Sigmoid colon (tissue), 7 donors: ENCODE measurements around the gene SETBP1. TPM values are rescaled to one million over a fixed set of nuclear protein-coding genes. Genes with fewer than 3 reads are reported as not detected.

Experiments
- DNase-seq: peaks from one replicate; pipeline ENCODE4 v3.0.0-alpha.2; 2019
- H3K27ac ChIP-seq, 4 donors: fragments of 200-600 bp; sonication (generic); one replicate each; pipeline ENCODE4 v1.5.1; 2016 to 2019; ENCODE audit warnings: mild to moderate bottlenecking in 1 of 4
- H3K27me3 ChIP-seq, 3 donors: fragments of 200-600 bp; sonication (generic); one replicate each; pipeline ENCODE4 v1.5.1; 2019; ENCODE audit warnings: mild to moderate bottlenecking in 1 of 3
- H3K36me3 ChIP-seq, 4 donors: fragments of 200-600 bp; sonication (generic); one replicate each; pipeline ENCODE4 v1.5.1; 2016 to 2019
- H3K4me1 ChIP-seq, 4 donors: fragments of 200-600 bp; sonication (generic); one replicate each; pipeline ENCODE4 v1.5.1; 2017 to 2019
- H3K4me3 ChIP-seq, 4 donors: fragments of 200-600 bp; sonication (generic); one replicate each; pipeline ENCODE4 v1.5.1; 2017 to 2019; ENCODE audit warnings: mild to moderate bottlenecking in 2 of 4, moderate library complexity in 1 of 4
- H3K9me3 ChIP-seq, 4 donors: fragments of 200-600 bp in 3 of 4; sonication (generic) in 3 of 4; one replicate each; pipeline versions ENCODE4 v1.5.1 to v1.6.1; 2013 to 2019
- CTCF ChIP-seq, 4 experiments: fragments of 450-650 bp in 3 of 4; fragments of 200-600 bp in 1 of 4; IDR thresholded peaks; one replicate each; pipeline ENCODE4 v1.5.1; 2016 to 2019; ENCODE audit warnings: antibody characterized with exemption in 4 of 4, mild to moderate bottlenecking in 3 of 4, moderate library complexity in 2 of 4
- EP300 ChIP-seq, 4 donors: sonication (generic); formaldehyde crosslinking; IDR thresholded peaks; one replicate each; pipeline ENCODE4 v1.6.1; 2017; ENCODE audit warnings: antibody characterized with exemption in 4 of 4
- POLR2A ChIP-seq, 2 donors: fragments of 450-650 bp; IDR thresholded peaks; one replicate each; pipeline ENCODE4 v1.6.1; 2016; ENCODE audit warnings: antibody characterized with exemption in 2 of 2, mild to moderate bottlenecking in 2 of 2, moderate library complexity in 2 of 2
- POLR2AphosphoS5 ChIP-seq, 4 donors: sonication (generic); formaldehyde crosslinking; IDR thresholded peaks; one replicate each; pipeline ENCODE4 v1.6.1; 2017; ENCODE audit warnings: antibody characterized with exemption in 4 of 4
- WGBS, 2 donors: extraction: QIAGEN DNeasy Blood & Tissue Kit; methylation state at CpG; one replicate each; pipeline ENCODE4 v1.1.7; 2013; 5-methylcytosine and 5-hydroxymethylcytosine counted together
- intact Hi-C: fragments of 100-400 bp; cut with DNase I; formaldehyde crosslinking; loops from one replicate; pipeline ENCODE4 v1.15.1; 2023
- polyA plus RNA-seq, 3 donors: library from polyadenylated mRNA; stranded (reverse); fragments of 200-250 nt; gene quantifications; one replicate each; pipeline ENCODE4 v1.2.3, GENCODE V29; 2013
- total RNA-seq, 4 donors: library from RNA; depleted of rRNA; stranded (reverse); fragments of >200 nt; gene quantifications; one replicate each; pipeline ENCODE4 v1.1.0, GENCODE V29; 2016
- donor health status: healthy with polysubstance abuse.
- donor health status: Bipolar disorder and iron deficiency.
- donor health status: healthy.

The SETBP1 gene
- total and polyA plus RNA-seq, 7 donors, result 0.69 to 100 (median 67.9) TPM

DNA sequence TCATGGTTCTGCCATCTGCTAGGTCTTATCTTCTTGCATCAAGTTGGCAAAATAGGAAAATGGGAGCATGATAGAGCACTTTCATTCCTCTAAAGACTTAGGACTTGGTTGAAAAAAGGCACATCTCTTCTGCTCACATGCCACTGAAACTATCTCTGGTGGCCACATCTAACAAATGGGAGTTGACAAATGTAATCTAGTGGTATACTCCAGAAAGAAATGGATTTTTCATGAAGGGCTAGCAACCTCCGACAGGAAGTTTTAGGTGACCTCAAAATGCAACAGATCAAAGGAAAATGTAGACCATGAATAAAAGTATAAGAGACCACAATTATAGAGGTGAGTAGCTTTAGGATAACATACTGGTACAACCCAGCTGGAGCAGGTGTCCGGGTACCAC, 224.1 kb downstream of the SETBP1 start:
- H3K9me3 ChIP-seq, result no peaks in the 10 kb centered on the region
- H3K4me3 ChIP-seq, result no peak overlapping the region
- no peaks in the 10 kb centered on the region for H3K36me3 ChIP-seq
- H3K27ac ChIP-seq, result no peak overlapping the region
- 85 to 92% methylated on average over 2 of the region's 2 CpGs for WGBS, 2 donors
- TF ChIP-seq POLR2A (IDR thresholded peaks at IDR 0.05) (no peak), CTCF (IDR thresholded peaks at IDR 0.05) (no peak), POLR2AphosphoS5 (IDR thresholded peaks at IDR 0.05) (no peak), EP300 (IDR thresholded peaks at IDR 0.05) (no peak)
- intact Hi-C loops, result no loop called here
- no peak for DNase-seq
- no peaks in the 10 kb centered on the region for H3K27me3 ChIP-seq
- H3K4me1 ChIP-seq, result peaks cover 0 to 16% (median 10%) of the 10 kb centered on the region in 4 donors

- 31 to 59% methylated on average over 5 of the region's 5 CpGs for WGBS, 2 donors
- Histone ChIP-seq H3K27me3 (no peaks in the 10 kb centered on the region), H3K36me3 (no peaks in the 10 kb centered on the region), H3K4me1 (peaks cover 0 to 19% (median 13%) of the 10 kb centered on the region in 4 donors), H3K9me3 (no peaks in the 10 kb centered on the region), H3K27ac (no peak overlapping the region), H3K4me3 (no peak overlapping the region)
- DNase-seq, result no peak
- TF ChIP-seq POLR2AphosphoS5 (IDR thresholded peaks at IDR 0.05), result no peak
- TF ChIP-seq CTCF (IDR thresholded peaks at IDR 0.05), result no peak
- no peak for TF ChIP-seq EP300 (IDR thresholded peaks at IDR 0.05)
- no peak for TF ChIP-seq POLR2A (IDR thresholded peaks at IDR 0.05)
- intact Hi-C loops, result no loop called here
Measured at GRCh38 chr18:44909191-44909719, 228.6 kb downstream of the SETBP1 start.

DNA sequence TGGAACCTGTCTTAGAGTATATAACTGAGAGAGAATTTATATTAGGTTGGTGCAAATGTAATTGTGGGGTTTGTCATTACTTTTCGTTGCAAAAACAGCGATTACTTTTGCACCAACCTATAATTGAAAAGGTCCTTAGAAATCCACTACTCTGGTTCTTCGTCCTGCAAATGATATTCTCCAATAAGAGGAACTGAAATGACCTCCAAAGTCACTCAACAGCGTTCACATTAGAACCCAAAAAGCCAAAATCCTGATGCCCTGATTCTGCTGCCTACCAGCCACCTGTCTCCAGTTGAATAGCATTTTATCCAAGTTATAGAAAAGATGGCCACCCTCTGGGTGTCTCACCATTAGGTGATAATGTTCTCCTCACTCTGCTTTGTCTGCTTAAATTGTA, 230.6 kb downstream of the SETBP1 start:
- H3K27ac ChIP-seq, result no peak overlapping the region
- DNase-seq, result no peak
- TF ChIP-seq CTCF (IDR thresholded peaks at IDR 0.05) (no peak), POLR2AphosphoS5 (IDR thresholded peaks at IDR 0.05) (no peak), EP300 (IDR thresholded peaks at IDR 0.05) (no peak), POLR2A (IDR thresholded peaks at IDR 0.05) (no peak)
- 91 to 93% methylated on average over 4 of the region's 4 CpGs for WGBS, 2 donors
- H3K27me3 ChIP-seq, result no peaks in the 10 kb centered on the region
- intact Hi-C loops, result no loop called here
- H3K36me3 ChIP-seq, result no peaks in the 10 kb centered on the region
- no peak overlapping the region for H3K4me3 ChIP-seq
- H3K4me1 ChIP-seq, result peaks cover 0 to 37% (median 25%) of the 10 kb centered on the region in 4 donors
- no peaks in the 10 kb centered on the region for H3K9me3 ChIP-seq

- 75 to 78% methylated on average over 3 of the region's 3 CpGs for WGBS, 2 donors
- Histone ChIP-seq H3K27ac (no peak overlapping the region), H3K9me3 (no peaks in the 10 kb centered on the region), H3K36me3 (no peaks in the 10 kb centered on the region), H3K27me3 (no peaks in the 10 kb centered on the region), H3K4me3 (no peak overlapping the region), H3K4me1 (peaks cover 0 to 42% (median 30%) of the 10 kb centered on the region in 4 donors)
- no peak for TF ChIP-seq POLR2A (IDR thresholded peaks at IDR 0.05)
- TF ChIP-seq CTCF (IDR thresholded peaks at IDR 0.05), result no peak
- TF ChIP-seq POLR2AphosphoS5 (IDR thresholded peaks at IDR 0.05), result no peak
- no peak for TF ChIP-seq EP300 (IDR thresholded peaks at IDR 0.05)
- DNase-seq, result no peak
- intact Hi-C loops, result no loop called here
Measured at GRCh38 chr18:44911773-44912172, 231.1 kb downstream of the SETBP1 start.
